SK-N-SH treated with all-trans-retinoic acid at 6 μM for 48 hours (cell line): ENCODE data around the gene AGO1.
"Not testable (repeated sequence)": the region's sequence is repeated elsewhere in the genome, so short reads cannot be mapped to it uniquely, and the experiment has no call there.

Source experiments
- ATAC-seq: fragments of 200-7000 bp; cut with Tn5 transposase; 3 replicates; pipeline ENCODE4 v1.9.1; 2020; ENCODE audit warnings: mild to moderate bottlenecking, moderate library complexity
- ARNTL ChIP-seq: fragments of 450-650 bp; formaldehyde crosslinking; IDR thresholded peaks from 2 replicates; pipeline ENCODE4 v1.5.0; 2020; ENCODE audit warnings: low read depth, mild to moderate bottlenecking, moderate library complexity, borderline replicate concordance
- BACH2 ChIP-seq: fragments of 250-450 bp; sonication (Bioruptor Pico); IDR thresholded peaks from 2 replicates; pipeline ENCODE4 v1.9.0; 2021; ENCODE audit warnings: mild to moderate bottlenecking, borderline replicate concordance
- CSRNP3 ChIP-seq: fragments of 250-450 bp; sonication (Bioruptor Pico); IDR thresholded peaks from 2 replicates; pipeline ENCODE4 v1.5.1; 2021; ENCODE audit warnings: mild to moderate bottlenecking, moderate library complexity
- ESRRG ChIP-seq: fragments of 250-450 bp; sonication (Bioruptor Pico); IDR thresholded peaks from 2 replicates; pipeline ENCODE4 v1.6.1; 2021; ENCODE audit warnings: mild to moderate bottlenecking
- GLIS3 ChIP-seq: fragments of 250-450 bp; sonication (Bioruptor Pico); IDR thresholded peaks from 2 replicates; pipeline ENCODE4 v1.5.0; 2020; ENCODE audit warnings: mild to moderate bottlenecking, moderate library complexity
- ISL1 ChIP-seq: fragments of 250-450 bp; sonication (Bioruptor Pico); IDR thresholded peaks from 2 replicates; pipeline ENCODE4 v2.1.2; 2022; ENCODE audit warnings: mild to moderate bottlenecking, moderate library complexity
- OSR1 ChIP-seq: fragments of 250-450 bp; sonication (Bioruptor Pico); IDR thresholded peaks from 2 replicates; pipeline ENCODE4 v1.8.0; 2022; ENCODE audit warnings: moderate library complexity, mild to moderate bottlenecking, inconsistent platforms
- PATZ1 ChIP-seq: fragments of 250-450 bp; sonication (Bioruptor Pico); IDR thresholded peaks from 2 replicates; pipeline ENCODE4 v1.8.0; 2020; ENCODE audit warnings: mild to moderate bottlenecking, moderate library complexity, borderline replicate concordance
- POU6F1 ChIP-seq: fragments of 250-450 bp; sonication (Bioruptor Pico); IDR thresholded peaks from 2 replicates; pipeline ENCODE4 v1.8.0; 2021; ENCODE audit warnings: low read depth, mild to moderate bottlenecking, moderate library complexity, borderline replicate concordance
- RARB ChIP-seq: fragments of 250-450 bp; sonication (Bioruptor Pico); IDR thresholded peaks from 2 replicates; pipeline ENCODE4 v1.8.0; 2021; ENCODE audit warnings: mild to moderate bottlenecking, moderate library complexity
- SNAI2 ChIP-seq: fragments of 250-450 bp; sonication (Bioruptor Pico); IDR thresholded peaks from 2 replicates; pipeline ENCODE4 v1.5.0; 2020; ENCODE audit warnings: mild to moderate bottlenecking, moderate library complexity
- TCF4 ChIP-seq: fragments of 250-450 bp; sonication (Bioruptor Pico); IDR thresholded peaks from 2 replicates; pipeline ENCODE4 v1.8.0; 2021; ENCODE audit warnings: mild to moderate bottlenecking, moderate library complexity, borderline replicate concordance
- TOX ChIP-seq: fragments of 250-450 bp; sonication (Bioruptor Pico); IDR thresholded peaks from 2 replicates; pipeline ENCODE4 v1.8.0; 2021; ENCODE audit warnings: mild to moderate bottlenecking, moderate library complexity, borderline replicate concordance
- ZC3H10 ChIP-seq: fragments of 250-450 bp; sonication (Bioruptor Pico); IDR thresholded peaks from 2 replicates; pipeline ENCODE4 v1.5.1; 2021; ENCODE audit warnings: mild to moderate bottlenecking, moderate library complexity
- ZFP30 ChIP-seq: fragments of 450-650 bp; formaldehyde crosslinking; IDR thresholded peaks from 2 replicates; pipeline ENCODE4 v1.5.0; 2022; ENCODE audit warnings: mild to moderate bottlenecking, moderate library complexity
- ZNF565 ChIP-seq: fragments of 450-650 bp; formaldehyde crosslinking; conservative IDR thresholded peaks from 2 replicates; pipeline ENCODE4 v1.5.0; 2020; ENCODE audit warnings: low read depth, mild to moderate bottlenecking, moderate library complexity
- ZNF70 ChIP-seq: fragments of 450-650 bp; formaldehyde crosslinking; IDR thresholded peaks from 2 replicates; pipeline ENCODE4 v1.5.0; 2020; ENCODE audit warnings: mild to moderate bottlenecking, moderate library complexity
- ZNF8 ChIP-seq: fragments of 450-650 bp; formaldehyde crosslinking; IDR thresholded peaks from 2 replicates; pipeline ENCODE4 v1.5.0; 2020; ENCODE audit warnings: mild to moderate bottlenecking, moderate library complexity
- TF ChIP-seq, protein P1 (sequence below): fragments of 250-450 bp; sonication (Bioruptor Pico); IDR thresholded peaks from 2 replicates; pipeline ENCODE4 v1.5.1; 2020; ENCODE audit warnings: low read depth, mild to moderate bottlenecking, moderate library complexity
- TF ChIP-seq, protein P2 (sequence below): fragments of 250-450 bp; sonication (Bioruptor Pico); IDR thresholded peaks from 2 replicates; pipeline ENCODE4 v1.5.0; 2020; ENCODE audit warnings: mild to moderate bottlenecking, moderate library complexity

Gene AGO1

GRCh38 chr1:35864813-35865212 is 18.2 kb upstream of the AGO1 start:
- no peak for ATAC-seq
- TF ChIP-seq OSR1 (CRISPR knock-in tag): no peak
- no peak for TF ChIP-seq ZFP30
- no peak for TF ChIP-seq TCF4 (CRISPR knock-in tag)
- no peak for TF ChIP-seq TOX (CRISPR knock-in tag)
- no peak for TF ChIP-seq SNAI2 (CRISPR knock-in tag)
- TF ChIP-seq ZNF8 (CRISPR knock-in tag): no peak
- no peak for TF ChIP-seq CSRNP3 (CRISPR knock-in tag)
- no peak for TF ChIP-seq ZNF70
- no peak for TF ChIP-seq ISL1
- TF ChIP-seq POU6F1 (CRISPR knock-in tag): no peak

- TF ChIP-seq ISL1 (no peak), TOX (CRISPR knock-in tag) (no peak), SNAI2 (CRISPR knock-in tag) (no peak), ESRRG (CRISPR knock-in tag) (no peak), BACH2 (CRISPR knock-in tag) (no peak), ARNTL (CRISPR knock-in tag) (no peak), ZNF565 (CRISPR knock-in tag) (no peak), ZC3H10 (CRISPR knock-in tag) (no peak)
- TF ChIP-seq, protein P1, sequence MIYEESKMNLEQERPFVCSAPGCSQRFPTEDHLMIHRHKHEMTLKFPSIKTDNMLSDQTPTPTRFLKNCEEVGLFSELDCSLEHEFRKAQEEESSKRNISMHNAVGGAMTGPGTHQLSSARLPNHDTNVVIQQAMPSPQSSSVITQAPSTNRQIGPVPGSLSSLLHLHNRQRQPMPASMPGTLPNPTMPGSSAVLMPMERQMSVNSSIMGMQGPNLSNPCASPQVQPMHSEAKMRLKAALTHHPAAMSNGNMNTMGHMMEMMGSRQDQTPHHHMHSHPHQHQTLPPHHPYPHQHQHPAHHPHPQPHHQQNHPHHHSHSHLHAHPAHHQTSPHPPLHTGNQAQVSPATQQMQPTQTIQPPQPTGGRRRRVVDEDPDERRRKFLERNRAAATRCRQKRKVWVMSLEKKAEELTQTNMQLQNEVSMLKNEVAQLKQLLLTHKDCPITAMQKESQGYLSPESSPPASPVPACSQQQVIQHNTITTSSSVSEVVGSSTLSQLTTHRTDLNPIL (CRISPR knock-in tag): no peak
- ATAC-seq: no peak
These were observed 16.0 kb upstream of the AGO1 start for GRCh38 chr1:35866991-35867390.

GRCh38 chr1:35869245-35869950 is 13.6 kb upstream of the AGO1 start:
- not testable (repeated sequence) for ATAC-seq

- ATAC-seq: no peak
- TF ChIP-seq RARB (CRISPR knock-in tag): no peak
- TF ChIP-seq ESRRG (CRISPR knock-in tag): no peak
- TF ChIP-seq, all 23 proteins: peak for 0
These were observed 12.2 kb upstream of the AGO1 start for GRCh38 chr1:35870651-35871309.

DNA sequence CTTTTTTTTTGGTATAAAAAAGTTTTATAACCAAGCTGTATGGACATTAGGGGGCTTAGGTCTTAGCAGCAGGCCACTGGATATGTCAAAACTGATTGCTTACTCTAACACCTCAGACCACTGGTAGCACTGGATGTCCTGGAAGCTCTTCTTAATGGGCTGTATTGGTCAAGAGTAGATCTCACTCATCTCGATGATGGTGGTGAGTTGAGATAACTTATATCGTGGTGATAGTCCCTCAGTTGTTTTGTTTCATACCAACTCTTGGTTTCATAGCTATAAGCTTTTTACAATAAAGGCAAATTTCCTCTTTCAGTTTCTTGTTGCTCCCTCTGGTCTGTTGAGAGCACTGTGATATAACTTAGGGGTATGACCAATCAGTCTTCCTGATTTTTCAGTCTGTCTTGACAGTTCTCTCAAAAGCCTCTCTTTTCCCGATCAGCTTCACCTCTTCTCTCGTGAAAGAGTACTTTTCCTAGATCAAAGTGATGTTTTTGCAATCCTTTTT is 9.7 kb upstream of the AGO1 start:
- ATAC-seq: no peak
- TF ChIP-seq TOX (CRISPR knock-in tag): no peak
- TF ChIP-seq ZNF565 (CRISPR knock-in tag): no peak
- no peak for TF ChIP-seq GLIS3 (CRISPR knock-in tag)
- TF ChIP-seq, protein P2, sequence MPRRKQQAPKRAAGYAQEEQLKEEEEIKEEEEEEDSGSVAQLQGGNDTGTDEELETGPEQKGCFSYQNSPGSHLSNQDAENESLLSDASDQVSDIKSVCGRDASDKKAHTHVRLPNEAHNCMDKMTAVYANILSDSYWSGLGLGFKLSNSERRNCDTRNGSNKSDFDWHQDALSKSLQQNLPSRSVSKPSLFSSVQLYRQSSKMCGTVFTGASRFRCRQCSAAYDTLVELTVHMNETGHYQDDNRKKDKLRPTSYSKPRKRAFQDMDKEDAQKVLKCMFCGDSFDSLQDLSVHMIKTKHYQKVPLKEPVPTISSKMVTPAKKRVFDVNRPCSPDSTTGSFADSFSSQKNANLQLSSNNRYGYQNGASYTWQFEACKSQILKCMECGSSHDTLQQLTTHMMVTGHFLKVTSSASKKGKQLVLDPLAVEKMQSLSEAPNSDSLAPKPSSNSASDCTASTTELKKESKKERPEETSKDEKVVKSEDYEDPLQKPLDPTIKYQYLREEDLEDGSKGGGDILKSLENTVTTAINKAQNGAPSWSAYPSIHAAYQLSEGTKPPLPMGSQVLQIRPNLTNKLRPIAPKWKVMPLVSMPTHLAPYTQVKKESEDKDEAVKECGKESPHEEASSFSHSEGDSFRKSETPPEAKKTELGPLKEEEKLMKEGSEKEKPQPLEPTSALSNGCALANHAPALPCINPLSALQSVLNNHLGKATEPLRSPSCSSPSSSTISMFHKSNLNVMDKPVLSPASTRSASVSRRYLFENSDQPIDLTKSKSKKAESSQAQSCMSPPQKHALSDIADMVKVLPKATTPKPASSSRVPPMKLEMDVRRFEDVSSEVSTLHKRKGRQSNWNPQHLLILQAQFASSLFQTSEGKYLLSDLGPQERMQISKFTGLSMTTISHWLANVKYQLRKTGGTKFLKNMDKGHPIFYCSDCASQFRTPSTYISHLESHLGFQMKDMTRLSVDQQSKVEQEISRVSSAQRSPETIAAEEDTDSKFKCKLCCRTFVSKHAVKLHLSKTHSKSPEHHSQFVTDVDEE (CRISPR knock-in tag): no peak
- no peak for TF ChIP-seq POU6F1 (CRISPR knock-in tag)
- no peak for TF ChIP-seq PATZ1 (CRISPR knock-in tag)
- no peak for TF ChIP-seq ZNF8 (CRISPR knock-in tag)
- no peak for TF ChIP-seq ZC3H10 (CRISPR knock-in tag)
- TF ChIP-seq ZNF70: no peak
- TF ChIP-seq ZFP30: no peak
- TF ChIP-seq, protein P1 (CRISPR knock-in tag): no peak
- no peak for TF ChIP-seq SNAI2 (CRISPR knock-in tag)
